ENCODE measurements around the gene ZC3HAV1. TPM values are rescaled to one million over a fixed set of nuclear protein-coding genes. Genes with fewer than 3 reads are reported as not detected.

Gene ZC3HAV1
- total and polyA plus RNA-seq, 9 of the 15 experiments (the other 6 are each of a cell fraction or from before 2014, with no cell fraction given): 11.9 to 40.5 (median 23.9) TPM

DNA sequence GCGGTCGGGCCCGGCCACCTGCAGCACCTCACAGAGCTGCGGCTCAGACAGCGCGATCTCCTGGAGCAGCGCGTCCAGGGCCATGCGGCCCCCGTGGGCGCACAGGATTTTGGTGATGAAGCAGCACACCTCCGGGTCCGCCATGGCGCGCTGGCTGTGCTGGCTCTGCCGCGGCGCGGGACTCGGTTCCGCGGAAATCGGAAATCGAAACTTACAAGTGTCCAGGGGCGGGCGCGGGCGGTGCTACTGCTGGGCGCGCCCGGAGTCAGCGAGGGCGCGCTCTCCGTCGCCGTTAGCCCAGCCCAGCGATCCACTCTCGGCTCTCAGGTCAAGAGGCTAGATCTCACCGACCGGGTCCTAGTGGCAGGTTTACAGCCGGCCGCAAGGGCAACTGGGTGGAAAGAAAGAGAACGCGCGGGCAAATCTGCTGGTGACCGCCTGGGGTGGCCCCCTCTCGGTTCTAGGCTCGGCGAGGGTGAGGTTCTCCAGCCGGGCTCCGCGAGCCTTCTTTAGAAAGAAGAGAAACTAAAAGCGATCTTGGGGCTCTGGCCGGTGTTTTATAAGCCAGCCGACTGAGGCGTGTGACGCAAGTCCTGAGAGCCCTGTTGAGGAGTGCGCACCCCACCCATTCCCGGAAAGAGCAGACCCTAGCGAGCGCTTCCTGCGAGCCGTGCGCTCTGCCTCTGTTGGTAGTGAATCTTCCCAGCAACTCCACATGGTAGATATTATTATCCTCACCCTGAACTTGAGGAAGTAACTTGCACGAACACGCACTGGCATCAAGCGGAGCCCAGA, at the start of gene ZC3HAV1 (continued):
- TF ChIP-seq, protein P1, sequence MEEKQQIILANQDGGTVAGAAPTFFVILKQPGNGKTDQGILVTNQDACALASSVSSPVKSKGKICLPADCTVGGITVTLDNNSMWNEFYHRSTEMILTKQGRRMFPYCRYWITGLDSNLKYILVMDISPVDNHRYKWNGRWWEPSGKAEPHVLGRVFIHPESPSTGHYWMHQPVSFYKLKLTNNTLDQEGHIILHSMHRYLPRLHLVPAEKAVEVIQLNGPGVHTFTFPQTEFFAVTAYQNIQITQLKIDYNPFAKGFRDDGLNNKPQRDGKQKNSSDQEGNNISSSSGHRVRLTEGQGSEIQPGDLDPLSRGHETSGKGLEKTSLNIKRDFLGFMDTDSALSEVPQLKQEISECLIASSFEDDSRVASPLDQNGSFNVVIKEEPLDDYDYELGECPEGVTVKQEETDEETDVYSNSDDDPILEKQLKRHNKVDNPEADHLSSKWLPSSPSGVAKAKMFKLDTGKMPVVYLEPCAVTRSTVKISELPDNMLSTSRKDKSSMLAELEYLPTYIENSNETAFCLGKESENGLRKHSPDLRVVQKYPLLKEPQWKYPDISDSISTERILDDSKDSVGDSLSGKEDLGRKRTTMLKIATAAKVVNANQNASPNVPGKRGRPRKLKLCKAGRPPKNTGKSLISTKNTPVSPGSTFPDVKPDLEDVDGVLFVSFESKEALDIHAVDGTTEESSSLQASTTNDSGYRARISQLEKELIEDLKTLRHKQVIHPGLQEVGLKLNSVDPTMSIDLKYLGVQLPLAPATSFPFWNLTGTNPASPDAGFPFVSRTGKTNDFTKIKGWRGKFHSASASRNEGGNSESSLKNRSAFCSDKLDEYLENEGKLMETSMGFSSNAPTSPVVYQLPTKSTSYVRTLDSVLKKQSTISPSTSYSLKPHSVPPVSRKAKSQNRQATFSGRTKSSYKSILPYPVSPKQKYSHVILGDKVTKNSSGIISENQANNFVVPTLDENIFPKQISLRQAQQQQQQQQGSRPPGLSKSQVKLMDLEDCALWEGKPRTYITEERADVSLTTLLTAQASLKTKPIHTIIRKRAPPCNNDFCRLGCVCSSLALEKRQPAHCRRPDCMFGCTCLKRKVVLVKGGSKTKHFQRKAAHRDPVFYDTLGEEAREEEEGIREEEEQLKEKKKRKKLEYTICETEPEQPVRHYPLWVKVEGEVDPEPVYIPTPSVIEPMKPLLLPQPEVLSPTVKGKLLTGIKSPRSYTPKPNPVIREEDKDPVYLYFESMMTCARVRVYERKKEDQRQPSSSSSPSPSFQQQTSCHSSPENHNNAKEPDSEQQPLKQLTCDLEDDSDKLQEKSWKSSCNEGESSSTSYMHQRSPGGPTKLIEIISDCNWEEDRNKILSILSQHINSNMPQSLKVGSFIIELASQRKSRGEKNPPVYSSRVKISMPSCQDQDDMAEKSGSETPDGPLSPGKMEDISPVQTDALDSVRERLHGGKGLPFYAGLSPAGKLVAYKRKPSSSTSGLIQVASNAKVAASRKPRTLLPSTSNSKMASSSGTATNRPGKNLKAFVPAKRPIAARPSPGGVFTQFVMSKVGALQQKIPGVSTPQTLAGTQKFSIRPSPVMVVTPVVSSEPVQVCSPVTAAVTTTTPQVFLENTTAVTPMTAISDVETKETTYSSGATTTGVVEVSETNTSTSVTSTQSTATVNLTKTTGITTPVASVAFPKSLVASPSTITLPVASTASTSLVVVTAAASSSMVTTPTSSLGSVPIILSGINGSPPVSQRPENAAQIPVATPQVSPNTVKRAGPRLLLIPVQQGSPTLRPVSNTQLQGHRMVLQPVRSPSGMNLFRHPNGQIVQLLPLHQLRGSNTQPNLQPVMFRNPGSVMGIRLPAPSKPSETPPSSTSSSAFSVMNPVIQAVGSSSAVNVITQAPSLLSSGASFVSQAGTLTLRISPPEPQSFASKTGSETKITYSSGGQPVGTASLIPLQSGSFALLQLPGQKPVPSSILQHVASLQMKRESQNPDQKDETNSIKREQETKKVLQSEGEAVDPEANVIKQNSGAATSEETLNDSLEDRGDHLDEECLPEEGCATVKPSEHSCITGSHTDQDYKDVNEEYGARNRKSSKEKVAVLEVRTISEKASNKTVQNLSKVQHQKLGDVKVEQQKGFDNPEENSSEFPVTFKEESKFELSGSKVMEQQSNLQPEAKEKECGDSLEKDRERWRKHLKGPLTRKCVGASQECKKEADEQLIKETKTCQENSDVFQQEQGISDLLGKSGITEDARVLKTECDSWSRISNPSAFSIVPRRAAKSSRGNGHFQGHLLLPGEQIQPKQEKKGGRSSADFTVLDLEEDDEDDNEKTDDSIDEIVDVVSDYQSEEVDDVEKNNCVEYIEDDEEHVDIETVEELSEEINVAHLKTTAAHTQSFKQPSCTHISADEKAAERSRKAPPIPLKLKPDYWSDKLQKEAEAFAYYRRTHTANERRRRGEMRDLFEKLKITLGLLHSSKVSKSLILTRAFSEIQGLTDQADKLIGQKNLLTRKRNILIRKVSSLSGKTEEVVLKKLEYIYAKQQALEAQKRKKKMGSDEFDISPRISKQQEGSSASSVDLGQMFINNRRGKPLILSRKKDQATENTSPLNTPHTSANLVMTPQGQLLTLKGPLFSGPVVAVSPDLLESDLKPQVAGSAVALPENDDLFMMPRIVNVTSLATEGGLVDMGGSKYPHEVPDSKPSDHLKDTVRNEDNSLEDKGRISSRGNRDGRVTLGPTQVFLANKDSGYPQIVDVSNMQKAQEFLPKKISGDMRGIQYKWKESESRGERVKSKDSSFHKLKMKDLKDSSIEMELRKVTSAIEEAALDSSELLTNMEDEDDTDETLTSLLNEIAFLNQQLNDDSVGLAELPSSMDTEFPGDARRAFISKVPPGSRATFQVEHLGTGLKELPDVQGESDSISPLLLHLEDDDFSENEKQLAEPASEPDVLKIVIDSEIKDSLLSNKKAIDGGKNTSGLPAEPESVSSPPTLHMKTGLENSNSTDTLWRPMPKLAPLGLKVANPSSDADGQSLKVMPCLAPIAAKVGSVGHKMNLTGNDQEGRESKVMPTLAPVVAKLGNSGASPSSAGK (IDR thresholded peaks at IDR 0.05): peak; percentile 76; the same call in 1 of the 2 replicates
- TF ChIP-seq, protein P2, sequence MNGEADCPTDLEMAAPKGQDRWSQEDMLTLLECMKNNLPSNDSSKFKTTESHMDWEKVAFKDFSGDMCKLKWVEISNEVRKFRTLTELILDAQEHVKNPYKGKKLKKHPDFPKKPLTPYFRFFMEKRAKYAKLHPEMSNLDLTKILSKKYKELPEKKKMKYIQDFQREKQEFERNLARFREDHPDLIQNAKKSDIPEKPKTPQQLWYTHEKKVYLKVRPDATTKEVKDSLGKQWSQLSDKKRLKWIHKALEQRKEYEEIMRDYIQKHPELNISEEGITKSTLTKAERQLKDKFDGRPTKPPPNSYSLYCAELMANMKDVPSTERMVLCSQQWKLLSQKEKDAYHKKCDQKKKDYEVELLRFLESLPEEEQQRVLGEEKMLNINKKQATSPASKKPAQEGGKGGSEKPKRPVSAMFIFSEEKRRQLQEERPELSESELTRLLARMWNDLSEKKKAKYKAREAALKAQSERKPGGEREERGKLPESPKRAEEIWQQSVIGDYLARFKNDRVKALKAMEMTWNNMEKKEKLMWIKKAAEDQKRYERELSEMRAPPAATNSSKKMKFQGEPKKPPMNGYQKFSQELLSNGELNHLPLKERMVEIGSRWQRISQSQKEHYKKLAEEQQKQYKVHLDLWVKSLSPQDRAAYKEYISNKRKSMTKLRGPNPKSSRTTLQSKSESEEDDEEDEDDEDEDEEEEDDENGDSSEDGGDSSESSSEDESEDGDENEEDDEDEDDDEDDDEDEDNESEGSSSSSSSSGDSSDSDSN (IDR thresholded peaks at IDR 0.05; ENCODE audit: borderline replicate concordance in 1 of 2, low read depth in 2 of 2, low read length in 2 of 2): peak; percentile 94 to 96; a peak in 3 of 4 replicates
- TF ChIP-seq, protein P3, sequence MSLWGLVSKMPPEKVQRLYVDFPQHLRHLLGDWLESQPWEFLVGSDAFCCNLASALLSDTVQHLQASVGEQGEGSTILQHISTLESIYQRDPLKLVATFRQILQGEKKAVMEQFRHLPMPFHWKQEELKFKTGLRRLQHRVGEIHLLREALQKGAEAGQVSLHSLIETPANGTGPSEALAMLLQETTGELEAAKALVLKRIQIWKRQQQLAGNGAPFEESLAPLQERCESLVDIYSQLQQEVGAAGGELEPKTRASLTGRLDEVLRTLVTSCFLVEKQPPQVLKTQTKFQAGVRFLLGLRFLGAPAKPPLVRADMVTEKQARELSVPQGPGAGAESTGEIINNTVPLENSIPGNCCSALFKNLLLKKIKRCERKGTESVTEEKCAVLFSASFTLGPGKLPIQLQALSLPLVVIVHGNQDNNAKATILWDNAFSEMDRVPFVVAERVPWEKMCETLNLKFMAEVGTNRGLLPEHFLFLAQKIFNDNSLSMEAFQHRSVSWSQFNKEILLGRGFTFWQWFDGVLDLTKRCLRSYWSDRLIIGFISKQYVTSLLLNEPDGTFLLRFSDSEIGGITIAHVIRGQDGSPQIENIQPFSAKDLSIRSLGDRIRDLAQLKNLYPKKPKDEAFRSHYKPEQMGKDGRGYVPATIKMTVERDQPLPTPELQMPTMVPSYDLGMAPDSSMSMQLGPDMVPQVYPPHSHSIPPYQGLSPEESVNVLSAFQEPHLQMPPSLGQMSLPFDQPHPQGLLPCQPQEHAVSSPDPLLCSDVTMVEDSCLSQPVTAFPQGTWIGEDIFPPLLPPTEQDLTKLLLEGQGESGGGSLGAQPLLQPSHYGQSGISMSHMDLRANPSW (CRISPR knock-in tag; IDR thresholded peaks at IDR 0.05): no peak
- peak; percentile 83 for TF ChIP-seq SP1 (CRISPR knock-in tag; IDR thresholded peaks at IDR 0.05)
- TF ChIP-seq CTBP1 (IDR thresholded peaks at IDR 0.05; ENCODE audit: borderline replicate concordance): peak; percentile 87; the same call in 1 of the 2 replicates
- TF ChIP-seq, protein P4, sequence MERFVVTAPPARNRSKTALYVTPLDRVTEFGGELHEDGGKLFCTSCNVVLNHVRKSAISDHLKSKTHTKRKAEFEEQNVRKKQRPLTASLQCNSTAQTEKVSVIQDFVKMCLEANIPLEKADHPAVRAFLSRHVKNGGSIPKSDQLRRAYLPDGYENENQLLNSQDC (CRISPR knock-in tag; IDR thresholded peaks at IDR 0.05): no peak; the same call in 1 of the 2 replicates
- peak; percentile 77 for TF ChIP-seq POLR2B (IDR thresholded peaks at IDR 0.05; ENCODE audit: low read depth, partially characterized antibody)
- peak; percentile 44 for TF ChIP-seq ZNF263 (CRISPR knock-in tag; IDR thresholded peaks at IDR 0.05; ENCODE audit: borderline replicate concordance)
- TF ChIP-seq MEF2A (IDR thresholded peaks at IDR 0.05; ENCODE audit: control insufficient read depth, low read depth, low read length): 0 out of 2 replicates have a peak, but pooled peaks have one; percentile 23

All from K562 (cell line).